ENCODE measurements around the gene GAA.

GAA gene

GRCh38 chr17:80104956-80105375 is 3.6 kb downstream of the GAA start:
- no peak for DNase-seq

GRCh38 chr17:80105762-80106161 is 4.4 kb downstream of the GAA start:
- DNase-seq: no peak

GRCh38 chr17:80106176-80106575 is 4.8 kb downstream of the GAA start:
- DNase-seq: no peak

DNA sequence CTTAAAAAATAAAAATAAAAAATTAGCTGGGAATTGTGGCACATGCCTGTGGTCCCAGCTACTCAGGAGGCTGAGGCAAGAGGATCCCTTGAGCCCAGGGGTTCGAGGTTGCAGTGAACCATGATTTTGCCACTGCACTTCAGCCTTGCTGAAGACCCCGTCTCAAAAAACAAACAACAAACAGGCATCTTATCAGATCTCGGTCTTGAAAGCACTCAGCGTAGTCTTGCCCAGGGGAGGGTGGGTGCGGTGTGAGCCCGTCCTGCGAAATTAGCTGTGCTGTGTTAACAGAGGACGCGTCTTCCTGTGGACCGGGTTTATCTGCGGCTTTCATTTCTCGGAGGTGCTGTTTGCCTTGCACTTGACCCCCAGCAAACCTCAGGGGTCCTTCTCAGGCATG is 5.4 kb downstream of the GAA start:
- no peak for DNase-seq

DNA sequence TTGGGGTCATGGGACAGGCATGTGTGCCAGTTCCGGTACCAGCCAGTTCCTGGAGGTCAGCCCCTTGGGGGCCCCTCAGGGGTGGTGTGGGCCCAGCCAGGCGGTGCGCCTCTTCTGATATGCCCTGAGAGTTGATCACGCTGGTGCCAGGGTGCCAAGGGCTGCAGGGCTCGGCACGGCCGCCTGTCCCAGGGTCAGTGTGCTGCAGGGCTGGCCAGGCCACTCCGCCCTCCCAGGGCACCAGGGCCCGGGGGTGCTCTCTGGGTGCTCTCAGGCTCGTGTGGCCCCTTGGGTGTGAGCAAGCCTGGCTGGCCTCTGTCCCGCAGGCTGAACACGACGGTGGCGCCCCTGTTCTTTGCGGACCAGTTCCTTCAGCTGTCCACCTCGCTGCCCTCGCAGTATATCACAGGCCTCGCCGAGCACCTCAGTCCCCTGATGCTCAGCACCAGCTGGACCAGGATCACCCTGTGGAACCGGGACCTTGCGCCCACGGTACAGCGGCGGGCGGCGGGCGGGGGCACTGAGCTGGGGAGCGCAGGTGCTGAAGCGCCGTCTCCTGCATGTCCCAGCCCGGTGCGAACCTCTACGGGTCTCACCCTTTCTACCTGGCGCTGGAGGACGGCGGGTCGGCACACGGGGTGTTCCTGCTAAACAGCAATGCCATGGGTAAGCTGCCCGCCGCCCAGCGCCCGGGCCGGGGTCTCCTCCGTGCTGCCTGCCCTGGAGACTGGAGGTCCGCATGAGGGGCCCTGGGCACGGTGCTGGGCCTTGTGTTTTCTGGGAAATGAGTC is 6.0 kb downstream of the GAA start:
- no peak for DNase-seq

DNA sequence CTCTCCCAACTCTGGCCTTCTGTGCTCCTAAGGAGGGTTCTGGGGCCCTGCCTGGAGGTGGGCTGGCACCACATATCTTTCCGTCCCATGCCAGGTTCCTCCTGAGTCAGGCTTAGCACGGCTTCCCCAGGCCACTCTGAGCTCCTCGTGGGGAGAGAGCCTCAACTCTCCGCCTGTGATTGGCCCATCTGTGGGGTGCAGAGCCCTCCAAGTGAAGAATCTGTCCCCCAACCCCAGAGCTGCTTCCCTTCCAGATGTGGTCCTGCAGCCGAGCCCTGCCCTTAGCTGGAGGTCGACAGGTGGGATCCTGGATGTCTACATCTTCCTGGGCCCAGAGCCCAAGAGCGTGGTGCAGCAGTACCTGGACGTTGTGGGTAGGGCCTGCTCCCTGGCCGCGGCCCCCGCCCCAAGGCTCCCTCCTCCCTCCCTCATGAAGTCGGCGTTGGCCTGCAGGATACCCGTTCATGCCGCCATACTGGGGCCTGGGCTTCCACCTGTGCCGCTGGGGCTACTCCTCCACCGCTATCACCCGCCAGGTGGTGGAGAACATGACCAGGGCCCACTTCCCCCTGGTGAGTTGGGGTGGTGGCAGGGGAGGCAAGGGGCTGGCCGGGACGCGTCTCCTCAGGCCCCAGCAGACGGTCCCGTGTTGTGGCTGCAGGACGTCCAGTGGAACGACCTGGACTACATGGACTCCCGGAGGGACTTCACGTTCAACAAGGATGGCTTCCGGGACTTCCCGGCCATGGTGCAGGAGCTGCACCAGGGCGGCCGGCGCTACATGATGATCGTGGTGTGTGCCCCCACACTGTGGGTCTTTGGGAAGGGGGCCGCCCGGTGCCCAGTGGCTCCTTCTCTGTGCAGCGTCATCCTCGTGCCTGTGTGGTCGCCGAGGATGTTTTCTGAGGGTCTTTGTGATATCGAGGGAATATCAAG is 6.9 kb downstream of the GAA start:
- no peak for DNase-seq

DNA sequence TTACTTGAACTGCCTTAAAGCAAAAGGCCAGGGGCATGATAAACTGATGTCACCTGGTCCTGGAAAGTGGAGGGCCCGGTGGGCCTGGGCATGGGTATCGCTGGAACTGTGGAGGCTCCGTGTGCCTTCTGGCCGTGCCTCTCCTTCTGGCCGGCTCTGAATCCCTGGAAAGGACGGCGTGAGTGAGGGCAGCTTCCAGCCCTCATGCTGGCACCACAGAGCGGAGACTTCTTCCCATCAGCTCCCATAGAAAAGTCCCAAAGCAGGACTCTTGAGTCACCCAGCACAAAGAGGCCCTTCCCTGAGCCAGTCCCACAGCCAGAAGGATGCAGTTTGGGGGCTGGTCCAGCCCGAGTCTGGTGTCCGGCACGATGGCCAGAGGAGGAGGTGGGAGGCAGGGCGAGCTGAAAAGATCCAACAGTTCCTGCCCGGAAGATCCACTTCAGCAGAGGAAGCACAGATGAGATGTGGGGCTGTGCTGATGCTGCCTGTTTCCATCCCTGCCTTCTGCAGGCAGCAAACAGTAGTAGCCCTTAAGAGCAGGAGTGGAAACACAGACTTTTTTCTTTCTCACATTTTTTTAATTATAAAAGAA is 7.8 kb downstream of the GAA start:
- DNase-seq: no peak

GRCh38 chr17:80109713-80110446 is 8.5 kb downstream of the GAA start:
- DNase-seq: no peak

- no peak for DNase-seq
These were observed 9.0 kb downstream of the GAA start for GRCh38 chr17:80110447-80110812.

- DNase-seq: no peak
These were observed 9.7 kb downstream of the GAA start for GRCh38 chr17:80110927-80111701.

GRCh38 chr17:80111702-80112470 is 10.5 kb downstream of the GAA start:
- DNase-seq: no peak

GRCh38 chr17:80112471-80113032 is 11.2 kb downstream of the GAA start:
- DNase-seq: no peak

GRCh38 chr17:80113033-80113484 is 11.7 kb downstream of the GAA start:
- no peak for DNase-seq

DNA sequence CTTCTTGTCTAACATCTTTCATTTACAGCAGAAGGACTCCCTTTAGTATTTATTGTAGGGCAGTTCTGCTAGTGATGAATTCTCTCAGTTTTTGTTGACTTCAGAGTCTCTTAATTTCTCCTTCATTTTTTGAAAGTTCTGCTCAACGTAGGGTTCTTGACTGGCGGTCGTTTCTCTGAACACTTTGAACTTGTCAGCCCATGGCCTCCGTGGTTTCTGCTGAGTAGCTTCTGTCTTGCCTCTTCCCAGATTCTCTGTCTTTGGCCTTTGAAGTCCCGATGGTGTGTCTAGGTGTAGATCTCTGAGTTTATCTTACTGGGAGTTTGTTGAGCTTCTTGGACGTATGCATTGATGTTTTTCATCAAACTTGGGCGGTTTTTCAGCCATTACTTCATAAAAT is 13.4 kb downstream of the GAA start:
- DNase-seq: no peak

DNA sequence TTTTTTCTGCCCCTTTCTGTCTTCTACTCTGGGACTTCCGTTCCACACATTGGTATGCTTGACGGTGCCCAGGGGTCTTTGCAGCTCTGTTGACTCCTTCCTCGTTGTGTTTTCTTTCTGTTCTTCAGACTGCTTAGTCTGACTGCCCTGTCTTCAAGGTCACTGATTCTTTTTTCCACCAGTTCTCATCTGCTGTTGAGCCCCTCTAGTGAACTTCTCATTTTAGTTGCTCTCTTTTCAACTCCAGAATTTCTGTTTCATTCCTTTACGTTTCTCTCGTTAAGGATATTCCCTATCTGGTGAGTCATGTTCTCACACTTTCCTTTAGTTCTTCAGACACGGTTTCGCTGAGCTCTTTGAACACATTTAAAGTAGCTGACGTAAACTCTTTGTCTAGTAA is 13.8 kb downstream of the GAA start:
- DNase-seq: no peak

DNA sequence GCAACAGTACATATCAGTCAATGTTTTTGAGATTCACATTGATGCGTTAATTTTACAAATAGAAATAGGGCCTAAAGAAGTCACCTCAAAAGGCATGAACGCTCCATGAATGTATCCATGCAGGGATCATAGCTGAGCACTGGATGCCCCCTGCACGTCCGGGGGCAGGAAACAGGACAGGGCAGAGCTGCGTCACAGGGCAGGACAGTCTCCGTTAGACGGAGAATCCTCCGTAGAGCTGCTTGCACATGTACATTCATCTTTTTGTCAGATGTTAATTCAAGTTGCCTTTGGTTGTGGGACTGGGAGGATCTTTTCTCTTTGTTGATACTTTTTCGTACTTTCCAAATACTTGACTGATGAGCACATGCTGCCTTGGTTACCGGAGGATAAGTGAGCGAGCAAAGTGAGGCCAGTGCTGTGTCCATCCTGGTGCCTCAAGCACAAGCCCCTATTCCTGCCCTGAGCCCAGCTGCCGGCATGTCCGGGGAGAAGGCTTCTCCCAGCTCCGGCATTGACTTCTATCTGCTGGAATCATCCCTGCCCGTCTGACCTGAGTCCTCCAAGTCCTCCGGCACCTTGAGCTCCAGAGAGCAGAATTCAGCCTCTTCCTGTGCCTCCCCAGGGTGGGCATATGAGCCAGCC is 15.0 kb downstream of the GAA start:
- no peak for DNase-seq

- DNase-seq: no peak
These were observed 15.6 kb downstream of the GAA start for GRCh38 chr17:80116921-80117380.

- no peak for DNase-seq
These were observed 16.4 kb downstream of the GAA start for GRCh38 chr17:80117491-80118401.

GRCh38 chr17:80118601-80119270 is 17.4 kb downstream of the GAA start:
- DNase-seq: no peak

Measured in kidney glomerular epithelial cell (primary cell).